KMS-11 (cell line): ENCODE results near the gene ADISSP.

ENCODE experiments used
- H2AFZ ChIP-seq: fragments of 200-600 bp; sonication (generic); 2 replicates; pipeline ENCODE4 v1.6.1; 2016; ENCODE audit warnings: antibody characterized with exemption, mixed run types, low read depth
- H3K27ac ChIP-seq: fragments of 200-600 bp; sonication (generic); 2 replicates; pipeline ENCODE4 v1.6.1; 2016; ENCODE audit warnings: mild to moderate bottlenecking, mixed run types
- H3K27me3 ChIP-seq: fragments of 200-600 bp; sonication (generic); 2 replicates; pipeline ENCODE4 v1.6.1; 2017; ENCODE audit warnings: mild to moderate bottlenecking, low read depth, mixed run types, moderate library complexity; ENCODE audit not compliant: insufficient read depth
- H3K36me3 ChIP-seq: fragments of 200-600 bp; sonication (generic); 2 replicates; pipeline ENCODE4 v1.6.1; 2017; ENCODE audit warnings: mild to moderate bottlenecking, mixed run types; ENCODE audit not compliant: insufficient read depth
- H3K4me1 ChIP-seq: fragments of 200-600 bp; sonication (generic); 2 replicates; pipeline ENCODE4 v1.6.1; 2016; ENCODE audit warnings: mild to moderate bottlenecking, low read depth, mixed run types; ENCODE audit not compliant: poor library complexity, severe bottlenecking
- H3K4me2 ChIP-seq: fragments of 200-600 bp; sonication (generic); 2 replicates; pipeline ENCODE4 v1.7.0; 2016; ENCODE audit warnings: mild to moderate bottlenecking, mixed run types
- H3K4me3 ChIP-seq: fragments of 200-600 bp; sonication (generic); IDR thresholded peaks from 2 replicates; pipeline ENCODE4 v1.6.1; 2017; ENCODE audit warnings: low read depth, low read length, mixed read lengths; ENCODE audit not compliant: insufficient read depth
- H3K79me2 ChIP-seq: fragments of 200-600 bp; sonication (generic); 2 replicates; pipeline ENCODE4 v1.6.1; 2016; ENCODE audit warnings: low read depth, mixed run types; ENCODE audit not compliant: insufficient read depth
- H3K9ac ChIP-seq: fragments of 200-600 bp; sonication (generic); 2 replicates; pipeline ENCODE4 v1.6.1; 2016; ENCODE audit warnings: mild to moderate bottlenecking, mixed run types
- H4K20me1 ChIP-seq: fragments of 200-600 bp; sonication (generic); 2 replicates; pipeline ENCODE4 v1.6.1; 2016; ENCODE audit warnings: mild to moderate bottlenecking, mixed run types; ENCODE audit not compliant: insufficient read depth
- TF ChIP-seq, protein P1 (sequence below): fragments of 200-600 bp; sonication (generic); conservative IDR thresholded peaks from 2 replicates; pipeline ENCODE4 v1.6.1; 2017; ENCODE audit warnings: low read depth, mild to moderate bottlenecking, antibody characterized with exemption, low read length, moderate library complexity, mixed read lengths

Gene ADISSP

GRCh38 chr20:3752386-3752759 is 15.2 kb downstream of the ADISSP start:
- H3K79me2 ChIP-seq, result no peaks in the 10 kb centered on the region
- TF ChIP-seq, protein P1, sequence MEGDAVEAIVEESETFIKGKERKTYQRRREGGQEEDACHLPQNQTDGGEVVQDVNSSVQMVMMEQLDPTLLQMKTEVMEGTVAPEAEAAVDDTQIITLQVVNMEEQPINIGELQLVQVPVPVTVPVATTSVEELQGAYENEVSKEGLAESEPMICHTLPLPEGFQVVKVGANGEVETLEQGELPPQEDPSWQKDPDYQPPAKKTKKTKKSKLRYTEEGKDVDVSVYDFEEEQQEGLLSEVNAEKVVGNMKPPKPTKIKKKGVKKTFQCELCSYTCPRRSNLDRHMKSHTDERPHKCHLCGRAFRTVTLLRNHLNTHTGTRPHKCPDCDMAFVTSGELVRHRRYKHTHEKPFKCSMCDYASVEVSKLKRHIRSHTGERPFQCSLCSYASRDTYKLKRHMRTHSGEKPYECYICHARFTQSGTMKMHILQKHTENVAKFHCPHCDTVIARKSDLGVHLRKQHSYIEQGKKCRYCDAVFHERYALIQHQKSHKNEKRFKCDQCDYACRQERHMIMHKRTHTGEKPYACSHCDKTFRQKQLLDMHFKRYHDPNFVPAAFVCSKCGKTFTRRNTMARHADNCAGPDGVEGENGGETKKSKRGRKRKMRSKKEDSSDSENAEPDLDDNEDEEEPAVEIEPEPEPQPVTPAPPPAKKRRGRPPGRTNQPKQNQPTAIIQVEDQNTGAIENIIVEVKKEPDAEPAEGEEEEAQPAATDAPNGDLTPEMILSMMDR, result no peak
- no peaks in the 10 kb centered on the region for H3K36me3 ChIP-seq
- H3K4me1 ChIP-seq, result no peaks in the 10 kb centered on the region
- H3K4me3 ChIP-seq, result no peak overlapping the region
- H3K27me3 ChIP-seq, result no peaks in the 10 kb centered on the region
- no peak overlapping the region for H2AFZ ChIP-seq
- H3K9ac ChIP-seq, result no peak overlapping the region
- no peak overlapping the region for H3K4me2 ChIP-seq
- H4K20me1 ChIP-seq, result no peaks in the 10 kb centered on the region
- H3K27ac ChIP-seq, result no peak overlapping the region

DNA sequence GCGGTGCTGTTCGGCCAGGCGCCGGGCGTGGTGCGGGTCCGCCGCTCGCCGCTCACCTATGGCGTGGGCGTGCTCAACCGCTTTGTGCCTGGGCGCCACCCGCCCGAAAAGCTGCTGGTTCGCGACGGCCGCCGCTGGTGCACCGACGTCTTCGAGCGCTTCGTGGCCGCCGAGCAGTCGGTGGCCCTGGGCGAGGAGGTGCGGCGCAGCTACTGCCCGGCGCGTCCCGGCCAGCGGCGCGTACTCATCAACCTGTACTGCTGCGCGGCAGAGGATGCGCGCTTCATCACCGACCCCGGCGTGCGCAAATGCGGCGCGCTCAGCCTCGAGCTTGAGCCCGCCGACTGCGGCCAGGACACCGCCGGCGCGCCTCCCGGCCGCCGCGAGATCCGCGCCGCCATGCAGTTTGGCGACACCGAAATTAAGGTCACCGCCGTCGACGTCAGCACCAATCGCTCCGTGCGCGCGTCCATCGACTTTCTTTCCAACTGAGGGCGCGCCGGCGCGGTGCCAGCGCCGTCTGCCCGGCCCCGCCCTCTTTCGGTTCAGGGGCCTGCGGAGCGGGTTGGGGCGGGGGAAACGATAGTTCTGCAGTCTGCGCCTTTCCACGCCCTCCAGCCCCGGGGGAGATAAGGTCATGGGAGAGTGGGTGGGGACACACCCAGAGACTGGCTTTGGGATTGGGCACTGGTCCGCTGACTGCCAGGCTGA is 15.7 kb downstream of the ADISSP start:
- Histone ChIP-seq H3K9ac (no peak overlapping the region), H4K20me1 (no peaks in the 10 kb centered on the region), H3K27ac (no peak overlapping the region), H3K27me3 (no peaks in the 10 kb centered on the region), H3K4me3 (no peak overlapping the region), H3K79me2 (no peaks in the 10 kb centered on the region), H3K36me3 (no peaks in the 10 kb centered on the region), H3K4me2 (no peak overlapping the region), H2AFZ (no peak overlapping the region), H3K4me1 (no peaks in the 10 kb centered on the region)
- TF ChIP-seq, protein P1, result no peak

- Histone ChIP-seq H2AFZ (no peak overlapping the region), H3K4me1 (no peaks in the 10 kb centered on the region), H3K27ac (no peak overlapping the region), H3K4me3 (no peak overlapping the region), H3K4me2 (no peak overlapping the region), H3K79me2 (no peaks in the 10 kb centered on the region), H3K36me3 (no peaks in the 10 kb centered on the region), H4K20me1 (no peaks in the 10 kb centered on the region), H3K9ac (no peak overlapping the region), H3K27me3 (no peaks in the 10 kb centered on the region)
- TF ChIP-seq, protein P1, result no peak
Observed at GRCh38 chr20:3751305-3751674, 16.3 kb downstream of the ADISSP start.

DNA sequence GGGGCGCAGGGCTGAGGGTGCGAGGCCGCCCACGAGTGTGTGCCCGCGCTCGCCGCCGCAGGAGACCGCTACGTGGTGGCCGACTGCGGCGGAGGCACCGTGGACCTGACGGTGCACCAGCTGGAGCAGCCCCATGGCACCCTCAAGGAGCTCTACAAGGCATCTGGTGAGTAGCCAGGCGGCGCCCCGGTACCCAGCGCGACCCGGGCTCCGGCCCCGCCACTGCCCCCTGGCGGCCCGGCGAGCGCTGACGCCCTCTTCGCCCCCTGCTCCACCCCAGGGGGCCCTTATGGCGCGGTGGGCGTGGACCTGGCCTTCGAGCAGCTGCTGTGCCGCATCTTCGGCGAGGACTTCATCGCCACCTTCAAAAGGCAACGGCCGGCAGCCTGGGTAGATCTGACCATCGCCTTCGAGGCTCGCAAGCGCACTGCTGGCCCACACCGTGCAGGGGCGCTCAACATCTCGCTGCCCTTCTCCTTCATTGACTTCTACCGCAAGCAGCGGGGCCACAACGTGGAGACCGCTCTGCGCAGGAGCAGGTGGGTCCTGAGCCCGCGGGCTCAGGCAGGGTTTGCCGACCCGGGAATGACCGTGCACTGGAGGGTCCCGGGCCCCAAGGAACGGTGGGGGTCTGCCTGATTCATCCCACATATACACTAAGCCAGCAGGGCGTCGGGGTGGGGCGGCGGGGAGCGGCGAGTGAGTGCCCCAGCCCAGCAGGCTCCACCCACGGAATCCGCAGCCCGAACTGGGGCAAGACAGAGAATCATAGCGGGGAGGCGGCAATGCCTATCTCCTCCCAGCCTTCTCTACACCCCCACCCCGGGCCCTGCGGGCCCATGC is 17.6 kb downstream of the ADISSP start:
- no peaks in the 10 kb centered on the region for H4K20me1 ChIP-seq
- no peak overlapping the region for H3K9ac ChIP-seq
- no peak overlapping the region for H3K27ac ChIP-seq
- H3K27me3 ChIP-seq, result no peaks in the 10 kb centered on the region
- no peaks in the 10 kb centered on the region for H3K4me1 ChIP-seq
- TF ChIP-seq, protein P1, result no peak
- H2AFZ ChIP-seq, result no peak overlapping the region
- no peak overlapping the region for H3K4me2 ChIP-seq
- H3K36me3 ChIP-seq, result no peaks in the 10 kb centered on the region
- H3K4me3 ChIP-seq, result no peak overlapping the region
- no peaks in the 10 kb centered on the region for H3K79me2 ChIP-seq
